Activated naive CD4-positive, alpha-beta T cell treated with anti-CD3 and anti-CD28 coated beads for 36 hours (primary cell): ENCODE results near the gene COMMD1. TPM values are rescaled to one million over a fixed set of nuclear protein-coding genes. Genes with fewer than 3 reads are reported as not detected.
"Not testable (repeated sequence)": the region's sequence is repeated elsewhere in the genome, so short reads cannot be mapped to it uniquely, and the experiment has no call there.

ENCODE experiments used
- CTCF ChIA-PET: fragments of 350-600 bp; sonication (Branson Sonifier 250); formaldehyde crosslinking; loops from one replicate; lab custom pipeline; 2021; ENCODE audit warnings: antibody characterized with exemption; lab: Charles Lee
- DNase-seq: peaks from one replicate; pipeline ENCODE4 v3.0.0-alpha.2; 2020
- H3K27ac Mint-ChIP-seq: one replicate; pipeline ENCODE4 v1.8.0; 2021; ENCODE audit warnings: mild to moderate bottlenecking, mixed read lengths
- H3K27me3 Mint-ChIP-seq: one replicate; pipeline ENCODE4 v1.8.0; 2021; ENCODE audit warnings: low read depth, mixed read lengths
- H3K36me3 Mint-ChIP-seq: one replicate; pipeline ENCODE4 v1.8.0; 2021; ENCODE audit warnings: low read depth, mixed read lengths
- H3K4me1 Mint-ChIP-seq: one replicate; pipeline ENCODE4 v1.8.0; 2021; ENCODE audit warnings: low read depth, mixed read lengths
- H3K4me3 Mint-ChIP-seq: one replicate; pipeline ENCODE4 v1.8.0; 2021; ENCODE audit warnings: mild to moderate bottlenecking, moderate library complexity, mixed read lengths
- H3K9me3 Mint-ChIP-seq: one replicate; pipeline ENCODE4 v1.8.0; 2021; ENCODE audit warnings: mixed read lengths
- intact Hi-C: fragments of 100-400 bp; cut with micrococcal nuclease; formaldehyde crosslinking; loops from one replicate; pipeline ENCODE4 v1.15.1; 2023
- total RNA-seq, 2 experiments: library from RNA; stranded (reverse); gene quantifications; one replicate each; pipeline ENCODE4 v1.2.3, GENCODE V29; 2021

The COMMD1 gene
- total RNA-seq, 2 experiments from 2014 or later, result 26.9 to 29.5 TPM

DNA sequence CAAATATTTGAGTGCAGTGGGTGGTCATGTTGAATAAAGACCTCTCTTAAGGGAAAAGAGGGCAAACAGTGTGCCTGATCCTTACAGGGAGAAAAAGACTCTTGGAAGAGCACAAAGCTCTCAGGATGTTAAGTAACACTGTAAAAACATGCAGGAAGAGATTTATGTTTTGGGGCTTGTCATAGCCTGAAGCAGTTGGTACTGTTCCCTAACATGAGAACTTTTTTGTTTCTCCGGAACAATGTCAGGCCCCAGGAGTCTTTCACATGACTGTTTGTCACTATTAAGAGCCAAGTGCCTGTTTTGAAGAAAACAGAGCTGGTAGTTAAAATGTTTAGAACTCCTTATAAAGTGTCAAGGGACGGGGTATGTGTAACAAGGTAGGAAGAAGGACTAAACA, 206.7 kb downstream of the COMMD1 start:
- Mint-ChIP-seq H3K27me3 (no peaks in the 10 kb centered on the region), H3K4me3 (no peak overlapping the region), H3K4me1 (no peaks in the 10 kb centered on the region), H3K9me3 (no peaks in the 10 kb centered on the region), H3K27ac (no peak overlapping the region), H3K36me3 (peaks cover 2% of the 10 kb centered on the region)
- intact Hi-C loops, result no loop called here
- CTCF ChIA-PET, result no interaction called here
- DNase-seq, result no peak

DNA sequence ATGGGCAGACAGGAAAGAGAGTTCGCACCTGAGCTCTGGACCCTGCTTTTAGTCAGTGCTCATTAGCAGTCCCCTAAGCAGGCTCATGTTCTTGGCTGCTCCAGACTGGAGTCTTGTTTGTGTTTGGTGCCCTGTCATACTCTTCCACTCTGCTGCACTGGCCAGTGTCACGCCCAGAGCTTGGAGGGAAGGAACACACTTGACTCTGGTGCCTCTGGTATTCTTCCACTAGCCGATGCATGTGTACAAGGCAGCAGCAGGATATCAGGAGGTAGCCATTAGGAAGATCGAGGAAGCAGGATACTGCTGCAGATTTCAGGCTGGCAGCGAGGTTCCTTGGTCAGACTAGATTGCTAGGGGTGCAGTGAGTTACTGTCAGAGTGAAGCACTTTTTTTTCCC, 209.1 kb downstream of the COMMD1 start:
- Mint-ChIP-seq H3K9me3 (no peaks in the 10 kb centered on the region), H3K36me3 (peaks cover 2% of the 10 kb centered on the region), H3K27me3 (no peaks in the 10 kb centered on the region), H3K27ac (no peak overlapping the region), H3K4me1 (no peaks in the 10 kb centered on the region), H3K4me3 (no peak overlapping the region)
- intact Hi-C loops, result no loop called here
- no peak for DNase-seq
- CTCF ChIA-PET, result no interaction called here

DNA sequence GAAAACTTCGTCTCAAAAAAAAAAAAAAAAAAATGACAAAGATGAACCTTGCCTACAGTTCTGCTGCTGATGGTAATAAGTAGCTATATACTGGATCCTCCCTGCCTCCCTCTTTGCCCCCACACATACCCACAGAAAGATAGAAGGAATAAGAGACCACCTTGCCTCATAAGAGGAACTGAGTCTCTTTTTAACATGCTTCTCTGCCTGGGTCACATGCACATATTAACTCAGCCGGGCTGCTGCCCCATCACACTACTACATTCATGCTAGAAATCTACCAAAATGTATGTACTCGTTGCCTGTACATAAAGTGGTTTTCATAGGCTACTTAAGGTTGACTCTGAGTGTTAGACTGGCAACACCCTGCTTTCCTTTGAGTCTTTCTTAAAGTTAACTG, 211.5 kb downstream of the COMMD1 start:
- Mint-ChIP-seq H3K4me3 (no peak overlapping the region), H3K27me3 (no peaks in the 10 kb centered on the region), H3K36me3 (peaks cover 2% of the 10 kb centered on the region), H3K27ac (no peak overlapping the region), H3K4me1 (no peaks in the 10 kb centered on the region), H3K9me3 (no peaks in the 10 kb centered on the region)
- CTCF ChIA-PET, result no interaction called here
- no peak for DNase-seq
- intact Hi-C loops, result no loop called here

DNA sequence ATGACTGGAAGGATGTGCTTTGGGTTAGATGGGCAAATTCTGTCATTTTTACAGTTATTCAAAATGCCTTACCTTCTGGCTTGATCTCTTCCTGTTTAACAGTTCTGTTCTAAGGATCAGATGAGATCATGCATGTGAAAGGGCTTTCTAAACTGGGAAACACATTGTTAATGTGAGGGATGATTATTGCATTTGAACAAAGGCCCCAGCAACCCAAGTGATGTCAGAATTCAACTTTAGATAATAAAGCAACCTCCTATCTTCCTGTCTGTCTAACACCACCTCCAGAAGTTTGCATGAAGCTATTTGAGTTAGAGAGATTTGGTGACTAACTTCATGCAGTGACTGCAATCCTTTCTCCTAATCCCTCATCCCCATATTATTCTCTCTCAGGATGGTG, 212.7 kb downstream of the COMMD1 start:
- Mint-ChIP-seq H3K9me3 (no peaks in the 10 kb centered on the region), H3K27me3 (no peaks in the 10 kb centered on the region), H3K36me3 (peaks cover 1% of the 10 kb centered on the region), H3K4me3 (no peak overlapping the region), H3K27ac (no peak overlapping the region), H3K4me1 (no peaks in the 10 kb centered on the region)
- CTCF ChIA-PET, result no interaction called here
- intact Hi-C loops, result no loop called here
- DNase-seq, result no peak

DNA sequence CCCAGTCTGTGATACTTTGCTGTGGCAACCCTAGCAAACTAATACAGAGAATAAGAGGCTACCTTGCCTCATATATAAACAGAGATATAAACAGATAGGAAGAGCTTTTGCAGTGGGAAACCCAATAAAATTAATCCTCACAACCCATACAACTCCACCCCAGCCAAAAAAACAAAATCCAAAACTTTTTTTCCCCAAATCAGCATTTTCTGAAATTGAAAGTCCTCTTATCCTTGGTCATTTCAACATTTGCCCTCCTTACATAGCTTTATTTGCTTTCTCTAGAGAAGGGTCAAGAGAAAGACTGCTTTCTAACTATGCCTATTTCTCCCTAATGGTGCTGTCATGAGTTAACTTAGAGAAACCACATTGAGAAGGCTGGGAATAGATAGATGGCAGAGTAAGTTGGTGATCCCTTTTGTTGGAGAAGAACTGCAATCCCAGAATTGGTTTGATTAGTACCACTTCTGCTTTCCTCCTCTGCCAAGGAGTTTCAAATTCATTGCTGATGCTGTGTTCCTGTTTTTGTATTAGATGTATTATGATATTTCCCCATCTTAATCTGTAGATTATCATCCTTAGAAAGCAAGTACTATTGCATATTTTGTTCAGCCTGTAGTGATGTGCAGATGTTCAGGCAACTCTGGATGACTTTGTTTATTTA, 214.0 kb downstream of the COMMD1 start:
- Mint-ChIP-seq H3K27ac (no peak overlapping the region), H3K36me3 (peaks cover 1% of the 10 kb centered on the region), H3K27me3 (no peaks in the 10 kb centered on the region), H3K4me3 (no peak overlapping the region), H3K4me1 (no peaks in the 10 kb centered on the region), H3K9me3 (no peaks in the 10 kb centered on the region)
- intact Hi-C loops, result no loop called here
- CTCF ChIA-PET, result interaction anchor here (0.8 kb wide), 1 partner anchor 324 kb away, joined by 4 read pairs; no protein-coding TSS in a partner anchor
- DNase-seq, result no peak

DNA sequence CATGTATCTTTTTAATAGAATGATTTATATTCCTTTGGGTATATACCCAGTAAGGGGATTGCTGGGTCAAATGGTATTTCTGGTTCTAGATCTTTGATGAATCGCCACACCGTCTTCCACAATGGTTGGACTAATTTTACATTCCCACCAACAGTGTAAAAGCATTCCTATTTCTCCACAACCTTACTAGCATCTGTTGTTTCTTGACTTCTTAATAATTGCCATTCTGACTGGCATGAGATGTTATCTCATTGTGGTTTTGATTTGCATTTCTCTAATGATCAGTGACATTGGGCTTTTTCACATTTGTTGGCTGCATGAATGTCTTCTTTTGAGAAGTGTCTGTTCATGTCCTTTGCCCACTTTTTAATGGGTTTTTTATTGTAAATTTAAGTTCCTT, 220.8 kb downstream of the COMMD1 start:
- DNase-seq, CTCF ChIA-PET, H3K27ac Mint-ChIP-seq, H3K4me3 Mint-ChIP-seq, intact Hi-C loops, H3K36me3 Mint-ChIP-seq, H3K9me3 Mint-ChIP-seq, H3K27me3 Mint-ChIP-seq, H3K4me1 Mint-ChIP-seq: not testable (repeated sequence)

DNA sequence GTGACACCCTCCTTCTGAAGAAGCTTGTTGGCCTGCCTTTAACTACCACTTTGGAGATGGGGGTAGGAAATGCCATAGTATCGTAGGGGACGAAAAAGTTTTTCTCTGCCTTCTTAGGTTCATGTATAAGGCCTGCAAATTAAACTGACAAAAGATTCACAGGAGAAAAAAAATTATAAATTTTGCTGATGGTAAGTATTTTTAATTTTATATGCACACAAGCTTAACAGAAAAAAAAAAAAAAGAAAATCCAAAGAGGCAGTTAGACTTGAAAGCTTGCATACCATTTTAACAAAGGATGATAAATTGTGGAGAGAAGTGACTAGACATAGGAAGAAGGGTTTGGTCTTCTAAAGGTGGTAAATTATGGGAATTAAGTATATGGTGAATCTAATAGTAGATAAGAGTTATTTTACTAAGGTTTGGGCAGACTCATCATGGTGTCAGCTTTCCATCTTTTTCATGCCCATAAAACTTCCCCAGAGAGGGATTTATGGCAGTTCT, 227.9 kb downstream of the COMMD1 start:
- Mint-ChIP-seq H3K4me1 (no peaks in the 10 kb centered on the region), H3K36me3 (peaks cover 10% of the 10 kb centered on the region), H3K27me3 (no peaks in the 10 kb centered on the region), H3K9me3 (peaks cover 6% of the 10 kb centered on the region), H3K27ac (no peak overlapping the region), H3K4me3 (no peak overlapping the region)
- CTCF ChIA-PET, result interaction anchor here (0.7 to 0.8 kb wide), 2 partner anchors 180 to 616 kb away, joined by 3 to 8 read pairs; no protein-coding TSS in a partner anchor
- intact Hi-C loops, result no loop called here
- no peak for DNase-seq

DNA sequence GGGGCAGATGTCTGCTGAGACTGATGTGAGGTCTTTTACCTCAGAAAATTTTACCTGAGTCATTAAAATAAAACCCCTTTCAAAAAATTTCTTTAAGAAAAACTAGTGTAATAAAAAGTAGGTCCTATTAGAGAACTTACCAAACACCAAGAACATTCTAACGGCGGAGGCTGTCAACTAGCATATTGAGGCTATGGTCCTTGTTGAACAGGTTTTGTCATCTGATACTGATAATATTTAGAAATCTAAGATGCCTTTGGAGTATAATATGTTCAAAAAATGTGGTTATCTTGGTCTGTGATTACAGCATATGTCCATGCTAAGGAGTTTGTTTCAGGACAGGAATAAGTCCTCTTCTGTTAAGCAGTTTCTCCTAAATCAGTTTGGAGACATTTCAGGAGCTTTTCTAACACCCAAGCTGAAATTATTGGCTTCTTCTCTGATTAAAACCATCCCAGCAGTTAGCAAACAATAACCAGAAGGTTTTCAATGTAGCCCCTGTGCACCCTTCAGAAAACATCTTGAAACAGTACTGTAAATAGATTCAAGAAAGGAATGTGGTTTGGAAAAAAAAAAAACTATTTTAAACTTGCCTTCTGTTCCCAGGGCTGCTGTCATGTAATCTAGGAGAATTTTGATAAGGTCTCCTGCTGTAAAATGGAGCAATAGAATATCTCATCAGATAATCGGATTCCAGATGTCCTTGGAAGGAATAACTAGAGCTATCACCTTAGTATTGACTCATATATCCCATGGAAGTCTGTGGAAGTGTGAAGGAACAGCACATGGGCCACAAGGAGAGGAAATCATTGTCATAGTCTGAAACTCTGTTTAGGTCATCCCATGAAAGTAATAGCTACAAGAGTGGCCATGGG, 231.7 kb downstream of the COMMD1 start:
- Mint-ChIP-seq H3K4me1 (peaks cover 7% of the 10 kb centered on the region), H3K27ac (no peak overlapping the region), H3K27me3 (no peaks in the 10 kb centered on the region), H3K9me3 (peaks cover 6% of the 10 kb centered on the region), H3K4me3 (no peak overlapping the region), H3K36me3 (peaks cover 11% of the 10 kb centered on the region)
- DNase-seq, result no peak
- CTCF ChIA-PET, result no interaction called here
- intact Hi-C loops, result no loop called here

DNA sequence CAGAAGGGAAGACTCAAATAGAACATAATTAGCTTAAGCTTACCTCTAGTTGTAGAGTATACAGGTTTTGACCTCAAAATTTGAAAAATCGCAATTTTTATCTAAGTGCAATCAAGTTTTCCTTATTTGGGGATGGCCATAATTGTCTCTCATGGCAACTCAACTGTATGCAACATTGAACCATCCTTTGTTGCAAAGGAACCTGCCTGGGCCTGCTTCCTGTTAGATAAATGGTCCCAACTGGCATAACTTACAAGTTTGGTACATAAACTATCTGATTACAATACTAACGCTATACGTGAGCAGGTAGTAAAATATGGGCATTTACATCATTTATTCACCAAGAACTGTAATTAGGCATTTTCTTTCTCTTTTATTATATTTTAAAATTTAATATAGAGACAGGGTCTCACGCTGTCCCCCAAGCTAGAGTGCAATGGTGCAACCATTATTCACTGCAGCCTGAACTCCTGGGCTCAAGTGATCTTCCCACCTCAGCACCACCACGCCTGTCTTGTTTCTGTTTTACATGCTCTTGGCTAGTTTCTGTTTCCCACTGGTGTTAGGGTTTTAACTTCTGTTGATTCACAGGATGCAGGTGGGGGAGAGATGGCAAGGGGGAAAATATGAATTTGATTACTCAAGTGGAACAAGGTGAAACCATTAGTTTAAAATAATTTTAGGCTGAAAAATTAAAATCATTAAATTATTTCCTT, 235.1 kb downstream of the COMMD1 start:
- intact Hi-C loops, result no loop called here
- CTCF ChIA-PET, result no interaction called here
- DNase-seq, result peak; percentile 6
- Mint-ChIP-seq H3K4me3 (no peak overlapping the region), H3K4me1 (peaks cover 7% of the 10 kb centered on the region), H3K27me3 (no peaks in the 10 kb centered on the region), H3K27ac (no peak overlapping the region), H3K9me3 (no peaks in the 10 kb centered on the region), H3K36me3 (peaks cover 5% of the 10 kb centered on the region)

DNA sequence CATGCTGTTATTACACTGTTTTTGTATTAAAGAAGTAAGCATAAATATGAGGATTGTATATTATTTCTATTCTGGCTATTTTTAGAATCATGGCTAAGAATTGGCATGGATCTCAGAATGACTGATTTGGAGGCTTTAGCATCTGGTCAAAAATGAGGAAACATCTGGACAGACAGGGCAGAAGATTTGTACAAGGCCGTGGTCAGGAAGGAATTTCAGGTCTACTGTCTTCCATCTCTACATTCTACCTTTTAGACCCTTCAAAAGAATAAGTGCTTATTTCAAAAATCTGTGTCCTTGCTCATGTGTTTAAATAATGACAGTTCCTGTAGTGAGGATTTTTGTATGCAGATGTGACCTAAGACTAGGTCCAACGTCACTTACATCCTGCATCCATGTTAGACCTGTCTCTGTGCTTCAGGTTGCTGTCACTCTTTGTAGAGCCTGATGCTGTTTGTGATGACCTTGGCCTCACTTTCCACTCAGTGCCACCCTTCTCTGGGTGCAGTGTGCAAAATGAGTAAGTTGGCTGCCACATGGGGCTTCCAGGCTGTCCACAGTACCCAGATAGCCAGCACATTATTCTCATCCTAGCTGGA, 235.8 kb downstream of the COMMD1 start:
- H3K36me3 Mint-ChIP-seq, result peaks cover 1% of the 10 kb centered on the region
- H3K4me3 Mint-ChIP-seq, result no peak overlapping the region
- no peak overlapping the region for H3K27ac Mint-ChIP-seq

DNA sequence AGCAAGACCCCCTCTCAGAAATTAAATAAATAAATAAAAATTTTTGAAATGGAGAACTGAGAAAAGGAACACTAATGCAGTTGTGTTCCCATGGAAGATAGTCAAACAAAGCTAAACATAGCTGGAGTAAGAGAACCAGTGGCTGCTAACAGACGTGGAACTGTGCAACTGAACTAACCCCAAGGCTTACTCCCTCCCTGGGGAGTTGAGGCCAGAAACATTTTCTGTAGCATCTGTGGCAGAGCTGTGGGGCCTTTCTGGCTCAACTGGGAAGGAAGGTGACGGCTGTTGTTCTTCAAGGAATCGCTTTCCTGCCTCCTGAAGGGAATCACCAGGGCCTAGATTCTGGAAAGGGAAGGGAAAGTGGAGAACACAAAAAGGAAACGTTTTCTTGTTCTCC, 236.6 kb downstream of the COMMD1 start:
- intact Hi-C loops, result no loop called here
- H3K36me3 Mint-ChIP-seq, result peaks cover 1% of the 10 kb centered on the region
- CTCF ChIA-PET, result no interaction called here

More for the DNA sequence above, 235.8 kb downstream of the COMMD1 start:
- CTCF ChIA-PET, result no interaction called here
- no peaks in the 10 kb centered on the region for H3K9me3 Mint-ChIP-seq
- no peak for DNase-seq
- H3K27me3 Mint-ChIP-seq, result no peaks in the 10 kb centered on the region
- intact Hi-C loops, result no loop called here
- peaks cover 7% of the 10 kb centered on the region for H3K4me1 Mint-ChIP-seq

DNA sequence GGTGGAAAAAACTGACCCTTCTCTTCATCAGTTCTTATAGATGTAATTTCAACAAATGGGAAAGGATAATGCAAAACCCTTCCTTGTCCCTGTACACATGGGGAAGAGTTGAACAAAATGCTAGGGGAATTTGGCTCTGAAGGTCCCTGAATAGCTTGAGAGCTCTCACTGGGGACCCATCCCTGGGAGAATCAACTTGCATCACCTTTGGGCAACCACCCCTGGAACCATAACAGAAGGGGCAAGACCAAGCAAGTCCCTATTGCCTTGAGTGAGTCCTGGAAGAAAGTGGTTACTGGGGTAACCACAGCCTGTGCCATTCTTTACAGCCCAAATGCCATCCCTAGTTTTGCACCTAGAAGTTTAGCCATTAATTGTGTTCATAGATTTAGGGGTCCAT, 238.2 kb downstream of the COMMD1 start:
- no peak overlapping the region for H3K27ac Mint-ChIP-seq
- no peaks in the 10 kb centered on the region for H3K9me3 Mint-ChIP-seq
- H3K36me3 Mint-ChIP-seq, result peaks cover 1% of the 10 kb centered on the region
- CTCF ChIA-PET, result no interaction called here
- no peak overlapping the region for H3K4me3 Mint-ChIP-seq
- intact Hi-C loops, result no loop called here
- H3K27me3 Mint-ChIP-seq, result no peaks in the 10 kb centered on the region
- H3K4me1 Mint-ChIP-seq, result peaks cover 10% of the 10 kb centered on the region
- DNase-seq, result no peak

More for the DNA sequence above, 236.6 kb downstream of the COMMD1 start:
- peaks cover 10% of the 10 kb centered on the region for H3K4me1 Mint-ChIP-seq
- H3K27ac Mint-ChIP-seq, result no peak overlapping the region
- H3K4me3 Mint-ChIP-seq, result no peak overlapping the region
- no peaks in the 10 kb centered on the region for H3K27me3 Mint-ChIP-seq
- DNase-seq, result no peak
- H3K9me3 Mint-ChIP-seq, result no peaks in the 10 kb centered on the region
